SU-DHL-6 (cell line): ENCODE data around the gene RNF113B.

Experiments
- CTCF ChIP-seq: fragments of 200-600 bp; sonication (generic); IDR thresholded peaks from one replicate; pipeline ENCODE4 v1.5.1; 2017; ENCODE audit warnings: antibody characterized with exemption, mild to moderate bottlenecking, low read length, moderate library complexity; ENCODE audit not compliant: insufficient read depth, poor library complexity, severe bottlenecking
- EZH2phosphoT487 ChIP-seq: fragments of 200-600 bp; sonication (generic), shearing (Covaris generic); conservative IDR thresholded peaks from 2 replicates; pipeline ENCODE4 v1.6.1; 2018; ENCODE audit warnings: mild to moderate bottlenecking, antibody characterized with exemption, low read length, moderate library complexity, mixed read lengths

- TF ChIP-seq EZH2phosphoT487 (no peak), CTCF (no peak)
Measured at GRCh38 chr13:98144027-98144741, 32.9 kb downstream of the RNF113B start.
